ENCODE results near the gene PEAK1. TPM values are rescaled to one million over a fixed set of nuclear protein-coding genes. Genes with fewer than 3 reads are reported as not detected.
"Not testable (repeated sequence)": the region's sequence is repeated elsewhere in the genome, so short reads cannot be mapped to it uniquely, and the experiment has no call there.

PEAK1 gene
- total and polyA plus RNA-seq, 2 donors (not counting 1 experiment from before 2014, with no cell fraction given) = 61.0 to 91.8 TPM

- TF ChIP-seq EZH2 (IDR thresholded peaks at IDR 0.05; ENCODE audit: low read length, missing control alignments) (no peak), CTCF (conservative IDR thresholded peaks at IDR 0.05 in 1 of 2, IDR thresholded peaks at IDR 0.05 in 1 of 2; ENCODE audit: low read depth in 1 of 2, low read length in 2 of 2) (no peak)
- Histone ChIP-seq H3K4me1 (ENCODE audit: control insufficient read depth, extremely low read depth, insufficient read depth, low read length) (peaks cover 9% of the 10 kb centered on the region), H3K9ac (ENCODE audit: insufficient read depth, low read length) (no peak overlapping the region), H3K36me3 (ENCODE audit: control insufficient read depth, insufficient read depth, low read length) (no peaks in the 10 kb centered on the region), H4K20me1 (ENCODE audit: control insufficient read depth, extremely low read depth, insufficient read depth, low read length) (peaks cover 5% of the 10 kb centered on the region), H3K9me3 (ENCODE audit: control insufficient read depth, insufficient read depth, low read depth, low read length) (no peaks in the 10 kb centered on the region), H3K4me2 (ENCODE audit: extremely low read depth, insufficient read depth, low read length) (no peak overlapping the region), H3K27ac (ENCODE audit: insufficient read depth, low read length) (no peak overlapping the region), H2AFZ (ENCODE audit: low read length) (no peak overlapping the region), H3K79me2 (ENCODE audit: control insufficient read depth, insufficient read depth, low read length) (peaks cover 97% of the 10 kb centered on the region), H3K27me3 (ENCODE audit: control insufficient read depth, insufficient read depth, low read length) (no peaks in the 10 kb centered on the region), H3K4me3 (replicated peaks in 1 of 4; ENCODE audit: control extremely low read depth in 1 of 4, insufficient read depth in 1 of 4, low read depth in 3 of 4, low read length in 4 of 4) (no peak overlapping the region)
- DNase-seq (ENCODE audit: low read depth in 2 of 2) = no peak
Measured at GRCh38 chr15:77411619-77411976, 8.3 kb downstream of the PEAK1 start.

GRCh38 chr15:77410701-77411618 is 8.9 kb downstream of the PEAK1 start:
- Histone ChIP-seq H3K4me3 (replicated peaks in 1 of 4; ENCODE audit: control extremely low read depth in 1 of 4, insufficient read depth in 1 of 4, low read depth in 3 of 4, low read length in 4 of 4) (no peak overlapping the region), H3K27me3 (ENCODE audit: control insufficient read depth, insufficient read depth, low read length) (no peaks in the 10 kb centered on the region), H3K9me3 (ENCODE audit: control insufficient read depth, insufficient read depth, low read depth, low read length) (no peaks in the 10 kb centered on the region), H3K27ac (ENCODE audit: insufficient read depth, low read length) (no peak overlapping the region), H3K4me1 (ENCODE audit: control insufficient read depth, extremely low read depth, insufficient read depth, low read length) (peaks cover 4% of the 10 kb centered on the region), H4K20me1 (ENCODE audit: control insufficient read depth, extremely low read depth, insufficient read depth, low read length) (peaks cover 4% of the 10 kb centered on the region), H2AFZ (ENCODE audit: low read length) (no peak overlapping the region), H3K9ac (ENCODE audit: insufficient read depth, low read length) (no peak overlapping the region), H3K4me2 (ENCODE audit: extremely low read depth, insufficient read depth, low read length) (no peak overlapping the region), H3K36me3 (ENCODE audit: control insufficient read depth, insufficient read depth, low read length) (no peaks in the 10 kb centered on the region), H3K79me2 (ENCODE audit: control insufficient read depth, insufficient read depth, low read length) (peaks cover 97% of the 10 kb centered on the region)
- DNase-seq (ENCODE audit: low read depth in 2 of 2) = no peak
- no peak for TF ChIP-seq EZH2 (IDR thresholded peaks at IDR 0.05; ENCODE audit: low read length, missing control alignments)
- no peak for TF ChIP-seq CTCF (conservative IDR thresholded peaks at IDR 0.05 in 1 of 2, IDR thresholded peaks at IDR 0.05 in 1 of 2; ENCODE audit: low read depth in 1 of 2, low read length in 2 of 2)

GRCh38 chr15:77410157-77410500 is 9.8 kb downstream of the PEAK1 start:
- H3K27ac ChIP-seq (ENCODE audit: insufficient read depth, low read length); H3K36me3 ChIP-seq (ENCODE audit: control insufficient read depth, insufficient read depth, low read length); H3K9me3 ChIP-seq (ENCODE audit: control insufficient read depth, insufficient read depth, low read depth, low read length); H4K20me1 ChIP-seq (ENCODE audit: control insufficient read depth, extremely low read depth, insufficient read depth, low read length); H3K9ac ChIP-seq (ENCODE audit: insufficient read depth, low read length); DNase-seq (ENCODE audit: low read depth in 2 of 2); H3K4me3 ChIP-seq (replicated peaks in 1 of 4; ENCODE audit: control extremely low read depth in 1 of 4, insufficient read depth in 1 of 4, low read depth in 3 of 4, low read length in 4 of 4); H3K4me1 ChIP-seq (ENCODE audit: control insufficient read depth, extremely low read depth, insufficient read depth, low read length); H3K27me3 ChIP-seq (ENCODE audit: control insufficient read depth, insufficient read depth, low read length); H2AFZ ChIP-seq (ENCODE audit: low read length); H3K4me2 ChIP-seq (ENCODE audit: extremely low read depth, insufficient read depth, low read length): not testable (repeated sequence)
- peaks cover 95% of the 10 kb centered on the region for H3K79me2 ChIP-seq (ENCODE audit: control insufficient read depth, insufficient read depth, low read length)

All from fibroblast of lung (primary cell).